ENCODE data around the gene KLK5. TPM values are rescaled to one million over a fixed set of nuclear protein-coding genes. Genes with fewer than 3 reads are reported as not detected.

Gene KLK5
- total RNA-seq, 1 experiment from 2014 or later, result 1.0 TPM

DNA sequence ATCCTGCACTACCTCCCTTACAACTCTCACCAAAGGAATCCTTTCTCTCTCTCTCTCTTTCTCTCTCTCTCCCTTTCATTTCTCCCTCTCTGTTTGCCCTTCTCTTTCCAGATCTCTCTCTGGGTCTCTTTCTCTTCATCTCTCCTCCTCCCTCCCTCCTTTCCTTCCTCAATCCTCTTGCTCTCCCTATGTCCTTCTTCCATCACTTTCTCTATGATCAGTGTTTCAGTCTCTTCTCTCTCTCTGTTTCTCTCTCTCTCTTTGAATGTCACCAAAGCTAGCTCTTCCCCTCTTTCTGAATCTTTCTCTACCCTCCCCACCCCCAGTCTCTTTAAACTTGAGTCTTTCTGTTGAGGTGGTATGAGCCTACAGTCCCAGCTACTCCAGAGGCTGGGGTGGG is 21.8 kb downstream of the KLK5 start:
- ChIA-PET CTCF (interaction anchor here (0.7 to 8.1 kb wide), 5 partner anchors 19 to 437 kb away, joined by 3 to 93 read pairs (median 4); no protein-coding TSS in a partner anchor), POLR2A (no interaction called here)
- ATAC-seq, result no peak
- H3K9me3 Mint-ChIP-seq, result no peaks in the 10 kb centered on the region
- no peak for TF ChIP-seq ZNF671 (CRISPR knock-in tag; IDR thresholded peaks at IDR 0.05)
- no peak for TF ChIP-seq KAT7 (CRISPR knock-in tag; IDR thresholded peaks at IDR 0.05; ENCODE audit: borderline replicate concordance)
- no peak for TF ChIP-seq MLX (CRISPR knock-in tag; IDR thresholded peaks at IDR 0.05)
- no peak for TF ChIP-seq ZNF219 (CRISPR knock-in tag; IDR thresholded peaks at IDR 0.05; ENCODE audit: borderline replicate concordance)
- no peak for TF ChIP-seq FOXP1 (CRISPR knock-in tag; IDR thresholded peaks at IDR 0.05; ENCODE audit: borderline replicate concordance)
- TF ChIP-seq SP1 (CRISPR knock-in tag; conservative IDR thresholded peaks at IDR 0.05), result no peak
- no peak for TF ChIP-seq ZNF281 (CRISPR knock-in tag; IDR thresholded peaks at IDR 0.05)
- TF ChIP-seq ZBTB21 (CRISPR knock-in tag; IDR thresholded peaks at IDR 0.05; ENCODE audit: borderline replicate concordance), result no peak
- no peak for TF ChIP-seq IRF2 (CRISPR knock-in tag; IDR thresholded peaks at IDR 0.05; ENCODE audit: borderline replicate concordance, low read depth)
- TF ChIP-seq GRHL2 (CRISPR knock-in tag; IDR thresholded peaks at IDR 0.05; ENCODE audit: insufficient replicate concordance, severe bottlenecking), result no peak
- no peak for DNase-seq (ENCODE audit: low spot score)
- no peaks in the 10 kb centered on the region for H3K36me3 Mint-ChIP-seq
- no peak overlapping the region for H3K4me3 Mint-ChIP-seq
- no peak overlapping the region for H3K27ac Mint-ChIP-seq
- peaks cover 32% of the 10 kb centered on the region for H3K27me3 Mint-ChIP-seq (ENCODE audit: low read depth)
- H3K4me1 Mint-ChIP-seq, result peaks cover 6% of the 10 kb centered on the region

GRCh38 chr19:50928831-50929230 is 24.0 kb downstream of the KLK5 start:
- CTCF ChIA-PET, result interaction anchor here (1.5 to 8.1 kb wide), 3 partner anchors 37 to 166 kb away, joined by 3 to 93 read pairs (median 6); no protein-coding TSS in a partner anchor
- no peak overlapping the region for H3K27ac Mint-ChIP-seq
- ATAC-seq (no peak), DNase-seq (ENCODE audit: low spot score) (no peak)
- H3K27me3 Mint-ChIP-seq (ENCODE audit: low read depth), result peaks cover 32% of the 10 kb centered on the region
- POLR2A ChIA-PET, result no interaction called here
- peaks cover 6% of the 10 kb centered on the region for H3K4me1 Mint-ChIP-seq
- H3K9me3 Mint-ChIP-seq, result no peaks in the 10 kb centered on the region
- no peak overlapping the region for H3K4me3 Mint-ChIP-seq
- no peaks in the 10 kb centered on the region for H3K36me3 Mint-ChIP-seq
- no peak for TF ChIP-seq PREB (CRISPR knock-in tag; IDR thresholded peaks at IDR 0.05; ENCODE audit: borderline replicate concordance)
- no peak for TF ChIP-seq CREB1 (CRISPR knock-in tag; IDR thresholded peaks at IDR 0.05)
- no peak for TF ChIP-seq CREM (CRISPR knock-in tag; IDR thresholded peaks at IDR 0.05)
- no peak for TF ChIP-seq NFATC4 (CRISPR knock-in tag; IDR thresholded peaks at IDR 0.05)
- no peak for TF ChIP-seq SMAD4 (CRISPR knock-in tag; IDR thresholded peaks at IDR 0.05)
- TF ChIP-seq MYBL2 (CRISPR knock-in tag; IDR thresholded peaks at IDR 0.05), result no peak
- TF ChIP-seq ZNF425 (CRISPR knock-in tag; conservative IDR thresholded peaks at IDR 0.05), result no peak
- TF ChIP-seq, protein P1, sequence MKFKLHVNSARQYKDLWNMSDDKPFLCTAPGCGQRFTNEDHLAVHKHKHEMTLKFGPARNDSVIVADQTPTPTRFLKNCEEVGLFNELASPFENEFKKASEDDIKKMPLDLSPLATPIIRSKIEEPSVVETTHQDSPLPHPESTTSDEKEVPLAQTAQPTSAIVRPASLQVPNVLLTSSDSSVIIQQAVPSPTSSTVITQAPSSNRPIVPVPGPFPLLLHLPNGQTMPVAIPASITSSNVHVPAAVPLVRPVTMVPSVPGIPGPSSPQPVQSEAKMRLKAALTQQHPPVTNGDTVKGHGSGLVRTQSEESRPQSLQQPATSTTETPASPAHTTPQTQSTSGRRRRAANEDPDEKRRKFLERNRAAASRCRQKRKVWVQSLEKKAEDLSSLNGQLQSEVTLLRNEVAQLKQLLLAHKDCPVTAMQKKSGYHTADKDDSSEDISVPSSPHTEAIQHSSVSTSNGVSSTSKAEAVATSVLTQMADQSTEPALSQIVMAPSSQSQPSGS (CRISPR knock-in tag; IDR thresholded peaks at IDR 0.05; ENCODE audit: borderline replicate concordance, low read depth), result no peak
- no peak for TF ChIP-seq JUN (CRISPR knock-in tag; IDR thresholded peaks at IDR 0.05)
- no peak for TF ChIP-seq FOXP4 (CRISPR knock-in tag; IDR thresholded peaks at IDR 0.05)
- TF ChIP-seq, protein P2, sequence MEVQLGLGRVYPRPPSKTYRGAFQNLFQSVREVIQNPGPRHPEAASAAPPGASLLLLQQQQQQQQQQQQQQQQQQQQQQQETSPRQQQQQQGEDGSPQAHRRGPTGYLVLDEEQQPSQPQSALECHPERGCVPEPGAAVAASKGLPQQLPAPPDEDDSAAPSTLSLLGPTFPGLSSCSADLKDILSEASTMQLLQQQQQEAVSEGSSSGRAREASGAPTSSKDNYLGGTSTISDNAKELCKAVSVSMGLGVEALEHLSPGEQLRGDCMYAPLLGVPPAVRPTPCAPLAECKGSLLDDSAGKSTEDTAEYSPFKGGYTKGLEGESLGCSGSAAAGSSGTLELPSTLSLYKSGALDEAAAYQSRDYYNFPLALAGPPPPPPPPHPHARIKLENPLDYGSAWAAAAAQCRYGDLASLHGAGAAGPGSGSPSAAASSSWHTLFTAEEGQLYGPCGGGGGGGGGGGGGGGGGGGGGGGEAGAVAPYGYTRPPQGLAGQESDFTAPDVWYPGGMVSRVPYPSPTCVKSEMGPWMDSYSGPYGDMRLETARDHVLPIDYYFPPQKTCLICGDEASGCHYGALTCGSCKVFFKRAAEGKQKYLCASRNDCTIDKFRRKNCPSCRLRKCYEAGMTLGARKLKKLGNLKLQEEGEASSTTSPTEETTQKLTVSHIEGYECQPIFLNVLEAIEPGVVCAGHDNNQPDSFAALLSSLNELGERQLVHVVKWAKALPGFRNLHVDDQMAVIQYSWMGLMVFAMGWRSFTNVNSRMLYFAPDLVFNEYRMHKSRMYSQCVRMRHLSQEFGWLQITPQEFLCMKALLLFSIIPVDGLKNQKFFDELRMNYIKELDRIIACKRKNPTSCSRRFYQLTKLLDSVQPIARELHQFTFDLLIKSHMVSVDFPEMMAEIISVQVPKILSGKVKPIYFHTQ (CRISPR knock-in tag; IDR thresholded peaks at IDR 0.05), result no peak
- TF ChIP-seq ZNF219 (CRISPR knock-in tag; IDR thresholded peaks at IDR 0.05; ENCODE audit: borderline replicate concordance), result no peak
